Left lung (tissue), 10 donors: ENCODE results near the gene CTSO. TPM values are rescaled to one million over a fixed set of nuclear protein-coding genes. Genes with fewer than 3 reads are reported as not detected.
A peak's percentile ranks its signal among the peaks of the same experiment; 100 is the strongest.

Experiments used
- ATAC-seq: fragments of 200-7000 bp; cut with Tn5 transposase; one replicate; pipeline ENCODE4 v1.9.1; 2020; ENCODE audit warnings: moderate library complexity
- DNase-seq, 4 donors: peaks; one replicate each; pipeline ENCODE4 v3.0.0-alpha.2; 2013 to 2020
- H3K27ac ChIP-seq, 2 donors: fragments of 200-600 bp; sonication (generic) in 1 of 2; one replicate each; pipeline versions ENCODE4 v1.5.0 to v1.8.0; 2020 to 2021
- H3K27me3 ChIP-seq, 2 donors: fragments of 200-600 bp; sonication (generic) in 1 of 2; one replicate each; pipeline versions ENCODE4 v1.5.0 to v1.8.0; 2020 to 2021
- H3K36me3 ChIP-seq, 2 donors: fragments of 200-600 bp; sonication (generic) in 1 of 2; one replicate each; pipeline versions ENCODE4 v1.5.0 to v1.8.0; 2020 to 2021
- H3K4me1 ChIP-seq, 2 donors: fragments of 200-600 bp; one replicate each; pipeline ENCODE4 v1.8.0; 2021
- H3K4me3 ChIP-seq, 2 donors: fragments of 200-600 bp; sonication (generic) in 1 of 2; one replicate each; pipeline versions ENCODE4 v1.5.0 to v1.8.0; 2020 to 2021; ENCODE audit warnings: mild to moderate bottlenecking in 1 of 2
- H3K9me3 ChIP-seq, 2 donors: fragments of 200-600 bp; sonication (generic) in 1 of 2; one replicate each; pipeline versions ENCODE4 v1.5.0 to v1.8.0; 2020 to 2021
- intact Hi-C, 2 donors: fragments of 100-400 bp; cut with DNase I; formaldehyde crosslinking; loops; one replicate each; pipeline versions ENCODE4 v1.11.2 to v1.14.2; 2022
- polyA plus RNA-seq, 6 donors: library from polyadenylated mRNA; unstranded; fragments of 120-200 nt; gene quantifications; one replicate each; pipeline ENCODE4 v1.2.1, GENCODE V29; 2013; ENCODE audit not compliant: insufficient read length in 6 of 6
- total RNA-seq, 2 donors: library from RNA; stranded (reverse); fragmentation: NEBNext Ultra II Directional; extraction: Animal tissue kit (Norgen Biotek cat#: 25700); gene quantifications; one replicate each; pipeline ENCODE4 v1.2.1, GENCODE V29; 2021
- TF ChIP-seq, protein P1 (sequence below), 2 donors: fragments of 200-600 bp; sonication (generic) in 1 of 2; IDR thresholded peaks; one replicate each; pipeline versions ENCODE4 v1.5.0 to v1.8.0; 2021; ENCODE audit warnings: antibody characterized with exemption in 2 of 2
- donor health status: DM: no; HTN: yes; CAD: no.
- donor health status: DM: no; HTN: no; CAD: no.

Gene CTSO
- total and polyA plus RNA-seq, 8 donors: 20.9 to 63.8 (median 57.3) TPM

DNA sequence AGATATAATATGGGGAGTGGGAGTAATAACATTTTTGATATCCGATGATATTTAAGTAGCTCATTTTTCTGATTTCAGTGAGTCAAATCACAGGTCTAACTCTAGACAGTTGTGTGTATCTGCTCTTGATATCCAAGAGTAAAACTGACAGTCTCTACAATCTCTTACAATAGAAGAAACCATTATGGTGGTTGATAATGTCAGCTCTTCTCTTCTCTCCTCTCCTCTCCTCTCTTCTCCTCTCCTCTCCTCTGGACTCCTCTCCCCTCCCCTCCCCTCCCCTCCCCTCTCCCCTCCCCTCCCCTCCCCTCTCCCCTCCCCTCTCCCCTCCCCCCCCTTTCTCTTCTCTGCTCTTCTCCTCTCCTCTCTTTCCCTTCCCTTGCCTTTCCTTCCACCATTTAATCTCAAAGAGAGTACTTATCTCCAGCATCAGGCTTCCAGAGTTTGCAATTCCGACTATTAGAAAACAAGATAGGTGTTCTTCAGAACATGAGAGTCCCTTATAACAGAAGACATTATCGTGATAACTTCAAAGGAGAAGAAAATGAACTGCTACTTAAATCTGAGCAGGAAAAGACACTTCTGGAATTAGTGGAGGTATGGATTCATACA is 43.9 kb downstream of the CTSO start:
- H3K9me3 ChIP-seq: no peaks in the 10 kb centered on the region
- no peaks in the 10 kb centered on the region for H3K27me3 ChIP-seq
- no peaks in the 10 kb centered on the region for H3K4me1 ChIP-seq
- DNase-seq: no peak
- H3K4me3 ChIP-seq: no peak overlapping the region
- no peaks in the 10 kb centered on the region for H3K36me3 ChIP-seq
- TF ChIP-seq, protein P1, sequence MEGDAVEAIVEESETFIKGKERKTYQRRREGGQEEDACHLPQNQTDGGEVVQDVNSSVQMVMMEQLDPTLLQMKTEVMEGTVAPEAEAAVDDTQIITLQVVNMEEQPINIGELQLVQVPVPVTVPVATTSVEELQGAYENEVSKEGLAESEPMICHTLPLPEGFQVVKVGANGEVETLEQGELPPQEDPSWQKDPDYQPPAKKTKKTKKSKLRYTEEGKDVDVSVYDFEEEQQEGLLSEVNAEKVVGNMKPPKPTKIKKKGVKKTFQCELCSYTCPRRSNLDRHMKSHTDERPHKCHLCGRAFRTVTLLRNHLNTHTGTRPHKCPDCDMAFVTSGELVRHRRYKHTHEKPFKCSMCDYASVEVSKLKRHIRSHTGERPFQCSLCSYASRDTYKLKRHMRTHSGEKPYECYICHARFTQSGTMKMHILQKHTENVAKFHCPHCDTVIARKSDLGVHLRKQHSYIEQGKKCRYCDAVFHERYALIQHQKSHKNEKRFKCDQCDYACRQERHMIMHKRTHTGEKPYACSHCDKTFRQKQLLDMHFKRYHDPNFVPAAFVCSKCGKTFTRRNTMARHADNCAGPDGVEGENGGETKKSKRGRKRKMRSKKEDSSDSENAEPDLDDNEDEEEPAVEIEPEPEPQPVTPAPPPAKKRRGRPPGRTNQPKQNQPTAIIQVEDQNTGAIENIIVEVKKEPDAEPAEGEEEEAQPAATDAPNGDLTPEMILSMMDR (IDR thresholded peaks at IDR 0.05): no peak
- no peak overlapping the region for H3K27ac ChIP-seq
- no peak for ATAC-seq
- intact Hi-C loops: no loop called here

DNA sequence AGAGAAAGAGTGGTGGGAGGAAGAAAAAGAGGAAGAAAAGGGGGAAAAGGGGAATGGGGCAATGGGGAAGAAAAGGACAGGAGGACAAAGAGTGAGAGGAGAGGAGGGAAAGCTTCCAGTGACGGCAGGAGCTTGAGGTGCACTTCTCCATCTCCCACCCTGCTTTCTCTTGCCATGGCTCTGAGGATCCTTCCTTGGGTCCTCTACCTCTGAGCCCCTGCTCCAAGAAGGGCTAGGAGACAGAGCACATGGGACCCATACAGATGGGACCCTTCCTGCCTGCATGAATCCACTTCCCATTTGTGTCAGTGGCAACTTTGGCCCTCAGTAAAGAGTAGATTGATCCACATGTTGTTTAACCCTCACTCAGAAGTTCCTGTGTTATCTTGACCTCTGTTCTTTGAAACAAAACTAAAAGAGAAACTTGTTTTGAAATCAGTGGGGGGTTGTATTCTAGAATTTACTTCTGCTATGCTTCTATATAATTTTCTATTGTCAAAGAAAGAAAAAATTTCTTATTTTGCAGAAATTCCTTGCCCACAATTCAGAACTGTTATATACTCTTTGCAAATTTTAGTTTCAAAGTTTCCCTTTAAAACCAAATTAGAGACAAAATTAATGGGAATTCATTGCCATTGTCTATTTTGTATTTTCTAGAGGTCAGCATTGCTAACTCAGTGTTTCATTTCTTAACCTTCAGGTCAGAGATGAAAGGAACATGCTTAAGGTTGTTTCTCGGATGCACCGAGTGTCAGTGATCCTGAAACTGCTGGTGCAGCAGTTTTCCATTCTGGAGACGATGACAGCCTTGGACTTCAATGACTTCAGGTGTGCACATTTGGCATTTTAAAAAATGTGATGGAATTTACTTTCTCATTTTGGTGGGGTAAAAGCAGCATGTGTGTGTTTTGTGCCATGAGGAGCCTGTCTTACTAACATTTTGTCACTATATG is 45.2 kb downstream of the CTSO start:
- intact Hi-C loops: no loop called here
- Histone ChIP-seq H3K4me1 (no peaks in the 10 kb centered on the region), H3K27me3 (no peaks in the 10 kb centered on the region), H3K36me3 (no peaks in the 10 kb centered on the region), H3K27ac (no peak overlapping the region), H3K9me3 (no peaks in the 10 kb centered on the region), H3K4me3 (no peak overlapping the region)
- ATAC-seq: no peak
- TF ChIP-seq, protein P1 (IDR thresholded peaks at IDR 0.05): no peak
- no peak for DNase-seq

DNA sequence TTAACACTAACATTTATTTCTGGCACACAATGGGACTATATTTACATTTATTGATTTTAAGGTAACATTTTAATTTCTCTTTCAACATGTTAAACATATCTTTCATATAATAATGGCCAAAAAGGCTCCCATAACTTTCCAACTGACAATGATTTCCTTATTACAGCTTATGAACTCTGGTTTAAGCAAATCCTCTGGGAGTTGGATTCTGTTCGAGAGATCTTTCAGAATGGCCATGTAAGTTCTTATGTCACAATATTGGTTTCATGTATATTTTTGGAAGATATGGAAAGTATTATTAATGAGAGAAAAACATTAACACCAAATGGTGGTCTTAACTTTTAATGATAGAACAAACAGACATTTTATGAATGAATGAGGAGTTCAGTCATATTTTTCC is 46.1 kb downstream of the CTSO start:
- DNase-seq (no peak), ATAC-seq (no peak)
- TF ChIP-seq, protein P1 (IDR thresholded peaks at IDR 0.05): no peak
- H3K9me3 ChIP-seq: no peaks in the 10 kb centered on the region
- intact Hi-C loops: no loop called here
- peak overlapping the region; percentile 31 to 72 for H3K27ac ChIP-seq
- H3K36me3 ChIP-seq: no peaks in the 10 kb centered on the region
- H3K4me1 ChIP-seq: no peaks in the 10 kb centered on the region
- H3K4me3 ChIP-seq: no peak overlapping the region
- H3K27me3 ChIP-seq: no peaks in the 10 kb centered on the region

DNA sequence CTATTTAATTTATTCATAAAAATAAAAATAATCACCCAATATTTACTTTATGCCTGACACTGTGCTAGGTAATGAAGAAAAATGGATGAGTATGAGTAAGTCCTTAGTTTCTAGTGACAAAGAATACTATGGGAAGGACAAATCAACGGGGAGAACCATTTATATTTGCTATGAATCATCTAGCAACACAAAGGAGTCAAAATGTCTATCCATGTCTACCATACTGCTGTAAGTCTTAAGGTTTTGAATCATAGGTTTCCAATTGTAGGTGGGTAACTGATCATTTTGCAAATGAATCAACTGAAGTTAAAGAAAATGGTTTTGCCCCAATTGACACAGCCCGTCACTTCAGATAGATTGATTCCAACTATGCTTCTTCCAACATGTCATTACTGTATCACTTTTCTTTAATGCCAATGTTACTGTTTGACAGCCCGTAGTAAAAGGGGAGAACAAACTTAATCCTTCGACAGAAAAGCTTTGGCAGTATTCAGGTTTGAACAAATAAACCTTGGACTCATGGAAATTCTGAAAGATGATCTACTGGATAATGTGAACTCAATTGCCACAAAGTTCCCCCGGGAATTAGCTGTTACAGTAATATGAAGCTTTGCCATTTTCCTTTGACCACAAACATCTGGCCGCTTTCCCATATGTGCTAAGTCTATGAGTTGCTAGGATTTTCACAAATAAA is 47.0 kb downstream of the CTSO start:
- H3K4me1 ChIP-seq: no peaks in the 10 kb centered on the region
- H3K27ac ChIP-seq: peak overlapping the region; percentile 31 to 72
- peak in 3 of 4 donors; percentile 34 to 88 (median 84) for DNase-seq
- TF ChIP-seq, protein P1 (IDR thresholded peaks at IDR 0.05): no peak
- H3K4me3 ChIP-seq: no peak overlapping the region
- peak; percentile 52 for ATAC-seq
- no peaks in the 10 kb centered on the region for H3K27me3 ChIP-seq
- intact Hi-C loops: no loop called here
- H3K36me3 ChIP-seq: no peaks in the 10 kb centered on the region
- H3K9me3 ChIP-seq: no peaks in the 10 kb centered on the region

DNA sequence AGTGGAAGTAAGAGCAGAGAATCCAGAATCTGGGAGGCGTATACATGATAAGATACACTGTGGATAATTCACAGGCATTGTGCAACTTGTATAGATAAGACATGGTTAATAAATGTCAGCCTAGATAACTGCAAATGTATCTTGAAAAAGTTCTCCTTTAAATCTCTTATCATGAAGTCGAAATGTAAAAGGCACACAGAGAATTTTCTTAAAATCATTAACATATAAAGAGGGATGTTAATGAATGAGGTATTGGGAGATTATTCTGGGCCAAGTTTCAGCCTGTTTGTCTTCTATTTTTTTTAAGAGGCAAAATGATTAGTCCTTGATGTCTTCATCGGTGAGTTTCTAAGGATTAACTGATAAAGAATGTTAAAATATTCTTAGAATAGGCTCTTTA is 49.3 kb downstream of the CTSO start:
- no peaks in the 10 kb centered on the region for H3K36me3 ChIP-seq
- DNase-seq: no peak
- ATAC-seq: no peak
- H3K4me3 ChIP-seq: peak overlapping the region in 1 of 2 donors; percentile 8
- peak overlapping the region in 1 of 2 donors; percentile 11 for H3K27ac ChIP-seq
- TF ChIP-seq, protein P1 (IDR thresholded peaks at IDR 0.05): no peak
- intact Hi-C loops: no loop called here
- H3K27me3 ChIP-seq: no peaks in the 10 kb centered on the region
- no peaks in the 10 kb centered on the region for H3K9me3 ChIP-seq
- H3K4me1 ChIP-seq: no peaks in the 10 kb centered on the region
